Measurements from ENCODE around the gene PRDM12.

The PRDM12 gene

GRCh38 chr9:130689937-130690700 is 25.7 kb downstream of the PRDM12 start:
- peaks cover 2 to 12% (median 8%) of the 10 kb centered on the region in 11 experiments; a peak in 18 of 22 replicates for H3K9me3 ChIP-seq (replicated peaks in 1 of 11)
- peaks cover 7 to 15% (median 11%) of the 10 kb centered on the region in 10 experiments for H3K4me1 ChIP-seq
- no peak overlapping the region for H3K4me3 ChIP-seq
- no peak overlapping the region for H3K27ac ChIP-seq
- H3K4me2 ChIP-seq, result no peak overlapping the region
- H3K27me3 ChIP-seq, result no peaks in the 10 kb centered on the region
- no peak overlapping the region; a peak in 1 of 22 replicates for H3K9ac ChIP-seq
- no peak for TF ChIP-seq Cebpa-rat (IDR thresholded peaks at IDR 0.05)
- H3K36me3 ChIP-seq, result peaks cover 0 to 5% (median 3%) of the 10 kb centered on the region in 11 experiments; a peak in 11 of 22 replicates
- peaks cover 0 to 11% (median 6%) of the 10 kb centered on the region in 11 experiments; a peak in 14 of 22 replicates for H4K20me1 ChIP-seq

- H3K27me3 ChIP-seq, result no peaks in the 10 kb centered on the region
- no peak for TF ChIP-seq Cebpa-rat (IDR thresholded peaks at IDR 0.05)
- peaks cover 0 to 7% (median 6%) of the 10 kb centered on the region in 11 experiments; a peak in 16 of 22 replicates for H3K9me3 ChIP-seq (replicated peaks in 1 of 11)
- peaks cover 18 to 32% (median 27%) of the 10 kb centered on the region in 10 experiments for H3K4me1 ChIP-seq
- no peak overlapping the region for H3K4me2 ChIP-seq
- H4K20me1 ChIP-seq, result peaks cover 0 to 33% (median 28%) of the 10 kb centered on the region in 11 experiments; a peak in 17 of 22 replicates
- no peak overlapping the region for H3K27ac ChIP-seq
- H3K4me3 ChIP-seq, result no peak overlapping the region
- H3K9ac ChIP-seq, result no peak overlapping the region
- peaks cover 18 to 27% (median 25%) of the 10 kb centered on the region in 11 experiments for H3K36me3 ChIP-seq
Measured at GRCh38 chr9:130692321-130692720, 27.9 kb downstream of the PRDM12 start.

- peaks cover 25 to 34% (median 32%) of the 10 kb centered on the region in 11 experiments for H3K36me3 ChIP-seq
- peak overlapping the region; percentile 63 to 91 (median 76) for H3K4me2 ChIP-seq
- peak overlapping the region; percentile 58 to 96 (median 92); a peak in 21 of 22 replicates for H3K9ac ChIP-seq
- peak overlapping the region; percentile 40 to 95 (median 89); a peak in 21 of 22 replicates for H3K27ac ChIP-seq
- peaks cover 0 to 7% (median 6%) of the 10 kb centered on the region in 11 experiments; a peak in 16 of 22 replicates for H3K9me3 ChIP-seq (replicated peaks in 1 of 11)
- H3K4me1 ChIP-seq, result peaks cover 18 to 34% (median 30%) of the 10 kb centered on the region in 10 experiments
- H3K4me3 ChIP-seq, result peak overlapping the region; percentile 69 to 98 (median 87)
- peaks cover 0 to 40% (median 36%) of the 10 kb centered on the region in 11 experiments; a peak in 17 of 22 replicates for H4K20me1 ChIP-seq
- no peak for TF ChIP-seq Cebpa-rat (IDR thresholded peaks at IDR 0.05)
- no peaks in the 10 kb centered on the region for H3K27me3 ChIP-seq
Measured at GRCh38 chr9:130693101-130693425, 28.7 kb downstream of the PRDM12 start.

- Histone ChIP-seq H3K36me3 (peaks cover 31 to 40% (median 37%) of the 10 kb centered on the region in 11 experiments), H3K27ac (peak within 1 kb of the TSS; percentile 51 to 95 (median 90)), H4K20me1 (peaks cover 0 to 45% (median 41%) of the 10 kb centered on the region in 11 experiments; a peak in 20 of 22 replicates), H3K27me3 (no peaks in the 10 kb centered on the region), H3K9ac (peak within 1 kb of the TSS; percentile 84 to 96 (median 93)), H3K9me3 (replicated peaks in 1 of 11) (peaks cover 0 to 7% (median 6%) of the 10 kb centered on the region in 11 experiments; a peak in 16 of 22 replicates), H3K4me2 (peak within 1 kb of the TSS; percentile 75 to 96 (median 91)), H3K4me1 (peaks cover 20 to 40% (median 35%) of the 10 kb centered on the region in 10 experiments), H3K4me3 (peak within 1 kb of the TSS; percentile 69 to 98 (median 87))
- no peak for TF ChIP-seq Cebpa-rat (IDR thresholded peaks at IDR 0.05)
Measured at GRCh38 chr9:130693426-130694191, 29.2 kb downstream of the PRDM12 start, which contains the start of gene EXOSC2. TSS of gene EXOSC2 (plus strand) at chr9:130693780. CDS start at chr9:130693792, 12 bp downstream.

GRCh38 chr9:130694205-130694604 is 29.8 kb downstream of the PRDM12 start:
- peaks cover 0 to 51% (median 47%) of the 10 kb centered on the region in 11 experiments; a peak in 21 of 22 replicates for H4K20me1 ChIP-seq
- peak overlapping the region; percentile 84 to 96 (median 93) for H3K9ac ChIP-seq
- H3K4me1 ChIP-seq, result peaks cover 25 to 46% (median 38%) of the 10 kb centered on the region in 10 experiments
- peaks cover 0 to 7% (median 6%) of the 10 kb centered on the region in 11 experiments; a peak in 16 of 22 replicates for H3K9me3 ChIP-seq (replicated peaks in 1 of 11)
- H3K4me3 ChIP-seq, result peak overlapping the region; percentile 69 to 98 (median 87)
- peak overlapping the region; percentile 47 to 95 (median 90); a peak in 21 of 22 replicates for H3K27ac ChIP-seq
- H3K36me3 ChIP-seq, result peaks cover 37 to 46% (median 43%) of the 10 kb centered on the region in 11 experiments
- peak overlapping the region; percentile 72 to 96 (median 91) for H3K4me2 ChIP-seq
- no peak for TF ChIP-seq Cebpa-rat (IDR thresholded peaks at IDR 0.05)
- no peaks in the 10 kb centered on the region for H3K27me3 ChIP-seq

- no peak overlapping the region for H3K4me3 ChIP-seq
- peaks cover 25 to 51% (median 38%) of the 10 kb centered on the region in 10 experiments for H3K4me1 ChIP-seq
- H3K27ac ChIP-seq, result no peak overlapping the region
- H3K27me3 ChIP-seq, result no peaks in the 10 kb centered on the region
- no peak for TF ChIP-seq Cebpa-rat (IDR thresholded peaks at IDR 0.05)
- peaks cover 50 to 66% (median 62%) of the 10 kb centered on the region in 11 experiments for H3K36me3 ChIP-seq
- H4K20me1 ChIP-seq, result peaks cover under 1 to 69% (median 62%) of the 10 kb centered on the region in 11 experiments; a peak in 21 of 22 replicates
- peak overlapping the region in 9 of 11 experiments; percentile 2 to 91 (median 39); a peak in 11 of 22 replicates for H3K4me2 ChIP-seq
- peaks cover 0 to 7% (median 6%) of the 10 kb centered on the region in 11 experiments; a peak in 16 of 22 replicates for H3K9me3 ChIP-seq (replicated peaks in 1 of 11)
- peak overlapping the region in 7 of 11 experiments; percentile 1 to 93 (median 25); a peak in 7 of 22 replicates for H3K9ac ChIP-seq
Measured at GRCh38 chr9:130696139-130696650, 31.8 kb downstream of the PRDM12 start.

- Histone ChIP-seq H3K4me3 (no peak overlapping the region), H4K20me1 (peaks cover 4 to 77% (median 70%) of the 10 kb centered on the region in 11 experiments; a peak in 21 of 22 replicates), H3K4me1 (peaks cover 25 to 51% (median 38%) of the 10 kb centered on the region in 10 experiments), H3K9ac (0 out of 22 replicates have a peak overlapping the region, but pooled peaks of 2 of the 11 experiments have one; percentile 3 to 9), H3K4me2 (peak overlapping the region in 3 of 11 experiments; percentile 5 to 72 (median 15); a peak in 2 of 22 replicates), H3K9me3 (replicated peaks in 1 of 11) (peaks cover 0 to 6% (median 6%) of the 10 kb centered on the region in 11 experiments; a peak in 16 of 22 replicates), H3K27ac (no peak overlapping the region), H3K27me3 (no peaks in the 10 kb centered on the region), H3K36me3 (peaks cover 57 to 74% (median 70%) of the 10 kb centered on the region in 11 experiments)
- no peak for TF ChIP-seq Cebpa-rat (IDR thresholded peaks at IDR 0.05)
Measured at GRCh38 chr9:130696996-130697395, 32.6 kb downstream of the PRDM12 start.

GRCh38 chr9:130698514-130698913 is 34.1 kb downstream of the PRDM12 start:
- peaks cover 70 to 89% (median 85%) of the 10 kb centered on the region in 11 experiments for H3K36me3 ChIP-seq
- no peak overlapping the region for H3K9ac ChIP-seq
- peak overlapping the region in 4 of 11 experiments; percentile 2 to 48 (median 18); a peak in 5 of 22 replicates for H3K4me2 ChIP-seq
- H3K4me1 ChIP-seq, result peaks cover 25 to 46% (median 34%) of the 10 kb centered on the region in 10 experiments
- peaks cover 4 to 92% (median 85%) of the 10 kb centered on the region in 11 experiments; a peak in 21 of 22 replicates for H4K20me1 ChIP-seq
- no peaks in the 10 kb centered on the region for H3K27me3 ChIP-seq
- no peak overlapping the region for H3K27ac ChIP-seq
- TF ChIP-seq Cebpa-rat (IDR thresholded peaks at IDR 0.05), result no peak
- H3K4me3 ChIP-seq, result no peak overlapping the region
- H3K9me3 ChIP-seq (replicated peaks in 1 of 11), result no peaks in the 10 kb centered on the region
